IPS-15b (cell line): Measurements from ENCODE around the gene NAA80.
A peak's percentile ranks its signal among the peaks of the same experiment; 100 is the strongest.
"Not testable (repeated sequence)": the region's sequence is repeated elsewhere in the genome, so short reads cannot be mapped to it uniquely, and the experiment has no call there.

Experiments used
- H3K27me3 ChIP-seq: one replicate; pipeline ENCODE4 v1.6.1; 2013; ENCODE audit warnings: low read length; ENCODE audit not compliant: control insufficient read depth, insufficient read depth
- H3K36me3 ChIP-seq: one replicate; pipeline ENCODE4 v1.6.1; 2013; ENCODE audit warnings: low read length; ENCODE audit not compliant: control insufficient read depth, insufficient read depth
- H3K4me1 ChIP-seq: one replicate; pipeline ENCODE4 v1.6.1; 2013; ENCODE audit warnings: mild to moderate bottlenecking, low read length; ENCODE audit not compliant: control insufficient read depth, insufficient read depth
- H3K4me3 ChIP-seq: one replicate; pipeline ENCODE4 v1.5.1; 2013; ENCODE audit warnings: low read depth, low read length
- H3K9ac ChIP-seq: one replicate; pipeline ENCODE4 v1.6.1; 2013; ENCODE audit warnings: low read depth, mild to moderate bottlenecking, low read length
- H3K9me3 ChIP-seq: one replicate; pipeline ENCODE4 v1.6.1; 2013; ENCODE audit warnings: mild to moderate bottlenecking, low read length; ENCODE audit not compliant: control insufficient read depth, insufficient read depth

NAA80 gene

GRCh38 chr3:50278123-50278879 lies 20.9 kb downstream of the NAA80 start:
- Histone ChIP-seq H3K36me3 (no peaks in the 10 kb centered on the region), H3K4me1 (peaks cover 3% of the 10 kb centered on the region), H3K9me3 (no peaks in the 10 kb centered on the region), H3K27me3 (peaks cover 43% of the 10 kb centered on the region), H3K4me3 (no peak overlapping the region), H3K9ac (no peak overlapping the region)

- Histone ChIP-seq H3K4me1 (peaks cover 3% of the 10 kb centered on the region), H3K36me3 (no peaks in the 10 kb centered on the region), H3K27me3 (peaks cover 46% of the 10 kb centered on the region), H3K9ac (peak overlapping the region; percentile 37), H3K4me3 (peak overlapping the region; percentile 55), H3K9me3 (no peaks in the 10 kb centered on the region)
Measured at GRCh38 chr3:50276762-50277101, 22.5 kb downstream of the NAA80 start.

- peaks cover 3% of the 10 kb centered on the region for H3K4me1 ChIP-seq
- no peaks in the 10 kb centered on the region for H3K36me3 ChIP-seq
- H3K27me3 ChIP-seq: peaks cover 46% of the 10 kb centered on the region
- peak overlapping the region; percentile 37 for H3K9ac ChIP-seq
- peak overlapping the region; percentile 55 for H3K4me3 ChIP-seq
- H3K9me3 ChIP-seq: no peaks in the 10 kb centered on the region
Measured at GRCh38 chr3:50275996-50276761, 23.0 kb downstream of the NAA80 start.

GRCh38 chr3:50275141-50275995 lies 23.8 kb downstream of the NAA80 start:
- peaks cover 3% of the 10 kb centered on the region for H3K4me1 ChIP-seq

GRCh38 chr3:50274371-50275104 lies 24.7 kb downstream of the NAA80 start:
- peaks cover 46% of the 10 kb centered on the region for H3K27me3 ChIP-seq
- H3K4me3 ChIP-seq: peak overlapping the region; percentile 55
- no peak overlapping the region for H3K9ac ChIP-seq

More at GRCh38 chr3:50275141-50275995, 23.8 kb downstream of the NAA80 start:
- Histone ChIP-seq H3K36me3 (peaks cover 4% of the 10 kb centered on the region), H3K9ac (no peak overlapping the region), H3K27me3 (peaks cover 46% of the 10 kb centered on the region), H3K9me3 (no peaks in the 10 kb centered on the region), H3K4me3 (peak overlapping the region; percentile 55)

GRCh38 chr3:50273689-50274065 lies 25.5 kb downstream of the NAA80 start:
- Histone ChIP-seq H3K9me3 (no peaks in the 10 kb centered on the region), H3K4me3 (peak overlapping the region; percentile 47), H3K36me3 (peaks cover 4% of the 10 kb centered on the region), H3K27me3 (peaks cover 46% of the 10 kb centered on the region), H3K9ac (no peak overlapping the region), H3K4me1 (peaks cover 9% of the 10 kb centered on the region)

More at GRCh38 chr3:50274371-50275104, 24.7 kb downstream of the NAA80 start:
- Histone ChIP-seq H3K36me3 (peaks cover 4% of the 10 kb centered on the region), H3K4me1 (peaks cover 5% of the 10 kb centered on the region), H3K9me3 (no peaks in the 10 kb centered on the region)

GRCh38 chr3:50272911-50273688 lies 26.1 kb downstream of the NAA80 start:
- Histone ChIP-seq H3K4me1 (peaks cover 12% of the 10 kb centered on the region), H3K36me3 (peaks cover 4% of the 10 kb centered on the region), H3K4me3 (peak overlapping the region; percentile 47), H3K9ac (no peak overlapping the region), H3K27me3 (peaks cover 44% of the 10 kb centered on the region), H3K9me3 (no peaks in the 10 kb centered on the region)

GRCh38 chr3:50272538-50272910 lies 26.7 kb downstream of the NAA80 start:
- not testable (repeated sequence) for H3K9ac ChIP-seq
- peaks cover 42% of the 10 kb centered on the region for H3K27me3 ChIP-seq

GRCh38 chr3:50271314-50271936 lies 27.8 kb downstream of the NAA80 start:
- Histone ChIP-seq H3K9ac (no peak overlapping the region), H3K4me1 (peaks cover 17% of the 10 kb centered on the region)

More at GRCh38 chr3:50272538-50272910, 26.7 kb downstream of the NAA80 start:
- H3K4me1 ChIP-seq: peaks cover 16% of the 10 kb centered on the region
- not testable (repeated sequence) for H3K36me3 ChIP-seq, H3K4me3 ChIP-seq, H3K9me3 ChIP-seq

GRCh38 chr3:50270422-50271224 lies 28.6 kb downstream of the NAA80 start:
- peaks cover 17% of the 10 kb centered on the region for H3K4me1 ChIP-seq
- no peak overlapping the region for H3K9ac ChIP-seq
- peaks cover 4% of the 10 kb centered on the region for H3K36me3 ChIP-seq
- H3K4me3 ChIP-seq: no peak overlapping the region
- peaks cover 27% of the 10 kb centered on the region for H3K27me3 ChIP-seq
- H3K9me3 ChIP-seq: no peaks in the 10 kb centered on the region

More at GRCh38 chr3:50271314-50271936, 27.8 kb downstream of the NAA80 start:
- no peak overlapping the region for H3K4me3 ChIP-seq
- peaks cover 34% of the 10 kb centered on the region for H3K27me3 ChIP-seq
- peaks cover 4% of the 10 kb centered on the region for H3K36me3 ChIP-seq
- H3K9me3 ChIP-seq: no peaks in the 10 kb centered on the region
